SU-DHL-6 (cell line): ENCODE data around the gene GIGYF2.
"Not testable (repeated sequence)": the region's sequence is repeated elsewhere in the genome, so short reads cannot be mapped to it uniquely, and the experiment has no call there.

Experiments
- H2AFZ ChIP-seq: fragments of 200-600 bp; sonication (generic); 2 replicates; pipeline ENCODE4 v1.6.1; 2014; ENCODE audit warnings: low read depth, mild to moderate bottlenecking, moderate library complexity, mixed read lengths, antibody characterized with exemption, low read length; ENCODE audit not compliant: severe bottlenecking
- H3F3A ChIP-seq: fragments of 200-600 bp; shearing (Covaris generic); 2 replicates; pipeline ENCODE4 v1.6.0; 2016; ENCODE audit warnings: antibody characterized with exemption, mild to moderate bottlenecking; ENCODE audit not compliant: insufficient read depth
- H3K27ac ChIP-seq: fragments of 200-600 bp; sonication (generic); 2 replicates; pipeline ENCODE4 v1.5.1; 2016; ENCODE audit warnings: low read depth, mild to moderate bottlenecking, low read length, moderate library complexity, mixed read lengths
- H3K27me3 ChIP-seq: fragments of 200-600 bp; sonication (generic), shearing (Covaris generic); 2 replicates; pipeline ENCODE4 v1.6.0; 2014; ENCODE audit warnings: mild to moderate bottlenecking, low read length
- H3K36me3 ChIP-seq: fragments of 200-600 bp; sonication (generic); 2 replicates; pipeline ENCODE4 v1.6.1; 2014; ENCODE audit warnings: mild to moderate bottlenecking, low read length, mixed read lengths
- H3K4me2 ChIP-seq: fragments of 300-600, 200-600 bp; shearing (Covaris generic), sonication (generic); 2 replicates; pipeline ENCODE4 v1.6.0; 2014; ENCODE audit warnings: low read length, low read depth, mild to moderate bottlenecking; ENCODE audit not compliant: poor library complexity, severe bottlenecking
- H3K4me3 ChIP-seq: fragments of 200-600 bp; sonication (generic); 2 replicates; pipeline ENCODE4 v1.5.1; 2014; ENCODE audit warnings: antibody characterized with exemption, low read length, mild to moderate bottlenecking, mixed read lengths; ENCODE audit not compliant: insufficient read depth, poor library complexity, severe bottlenecking
- H3K79me2 ChIP-seq: fragments of 200-600 bp; sonication (generic); 2 replicates; pipeline ENCODE4 v1.6.1; 2014; ENCODE audit warnings: mild to moderate bottlenecking, low read length, moderate library complexity; ENCODE audit not compliant: insufficient read depth
- H3K9ac ChIP-seq: fragments of 200-600 bp; sonication (generic); 2 replicates; pipeline ENCODE4 v1.7.0; 2014; ENCODE audit warnings: mild to moderate bottlenecking, low read length
- H3K9me2 ChIP-seq: fragments of 200-600 bp; sonication (generic); replicated peaks from 2 replicates; pipeline ENCODE4 v1.6.1; 2014; ENCODE audit warnings: low read length; ENCODE audit not compliant: insufficient read depth
- H3K9me3 ChIP-seq: fragments of 200-600 bp; sonication (generic); 2 replicates; pipeline ENCODE4 v1.6.1; 2014; ENCODE audit warnings: low read length, mixed read lengths; ENCODE audit not compliant: insufficient read depth
- H4K20me1 ChIP-seq: fragments of 200-600 bp; sonication (generic); 2 replicates; pipeline ENCODE4 v1.6.1; 2014; ENCODE audit warnings: low read depth, mild to moderate bottlenecking, antibody characterized with exemption, low read length, moderate library complexity, mixed read lengths
- EZH2phosphoT487 ChIP-seq: fragments of 200-600 bp; sonication (generic), shearing (Covaris generic); conservative IDR thresholded peaks from 2 replicates; pipeline ENCODE4 v1.6.1; 2018; ENCODE audit warnings: mild to moderate bottlenecking, antibody characterized with exemption, low read length, moderate library complexity, mixed read lengths
- TF ChIP-seq, protein P1 (sequence below): fragments of 200-600 bp; sonication (generic); IDR thresholded peaks from one replicate; pipeline ENCODE4 v1.5.1; 2017; ENCODE audit warnings: antibody characterized with exemption, mild to moderate bottlenecking, low read length, moderate library complexity; ENCODE audit not compliant: insufficient read depth, poor library complexity, severe bottlenecking

GIGYF2 gene

DNA sequence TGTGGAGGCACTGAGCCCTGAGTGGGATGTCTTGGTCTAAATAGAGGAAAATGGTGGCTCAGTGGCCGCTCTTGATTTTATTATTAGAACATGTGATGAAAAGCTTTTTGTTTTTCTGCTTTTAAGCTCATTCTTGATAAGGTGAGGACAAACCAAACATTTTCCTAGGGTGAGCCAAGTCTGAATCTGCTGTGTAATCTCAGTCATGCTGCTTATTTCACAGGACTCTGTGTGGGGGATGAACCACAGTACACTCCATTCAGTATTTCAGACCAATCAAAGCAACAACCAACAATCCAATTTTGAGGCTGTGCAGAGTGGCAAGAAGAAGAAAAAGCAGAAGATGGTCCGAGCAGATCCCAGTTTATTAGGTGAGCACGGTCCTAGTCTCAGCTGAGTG is 152.9 kb downstream of the GIGYF2 start:
- no peaks in the 10 kb centered on the region for H3F3A ChIP-seq
- H3K27ac ChIP-seq: no peak overlapping the region
- H3K4me3 ChIP-seq: no peak overlapping the region
- peaks cover 13% of the 10 kb centered on the region for H3K36me3 ChIP-seq
- TF ChIP-seq, protein P1, sequence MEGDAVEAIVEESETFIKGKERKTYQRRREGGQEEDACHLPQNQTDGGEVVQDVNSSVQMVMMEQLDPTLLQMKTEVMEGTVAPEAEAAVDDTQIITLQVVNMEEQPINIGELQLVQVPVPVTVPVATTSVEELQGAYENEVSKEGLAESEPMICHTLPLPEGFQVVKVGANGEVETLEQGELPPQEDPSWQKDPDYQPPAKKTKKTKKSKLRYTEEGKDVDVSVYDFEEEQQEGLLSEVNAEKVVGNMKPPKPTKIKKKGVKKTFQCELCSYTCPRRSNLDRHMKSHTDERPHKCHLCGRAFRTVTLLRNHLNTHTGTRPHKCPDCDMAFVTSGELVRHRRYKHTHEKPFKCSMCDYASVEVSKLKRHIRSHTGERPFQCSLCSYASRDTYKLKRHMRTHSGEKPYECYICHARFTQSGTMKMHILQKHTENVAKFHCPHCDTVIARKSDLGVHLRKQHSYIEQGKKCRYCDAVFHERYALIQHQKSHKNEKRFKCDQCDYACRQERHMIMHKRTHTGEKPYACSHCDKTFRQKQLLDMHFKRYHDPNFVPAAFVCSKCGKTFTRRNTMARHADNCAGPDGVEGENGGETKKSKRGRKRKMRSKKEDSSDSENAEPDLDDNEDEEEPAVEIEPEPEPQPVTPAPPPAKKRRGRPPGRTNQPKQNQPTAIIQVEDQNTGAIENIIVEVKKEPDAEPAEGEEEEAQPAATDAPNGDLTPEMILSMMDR: no peak
- no peak for TF ChIP-seq EZH2phosphoT487
- no peak overlapping the region for H2AFZ ChIP-seq
- no peaks in the 10 kb centered on the region for H3K27me3 ChIP-seq
- no peaks in the 10 kb centered on the region for H3K9me2 ChIP-seq
- H4K20me1 ChIP-seq: no peaks in the 10 kb centered on the region
- no peak overlapping the region for H3K4me2 ChIP-seq
- no peaks in the 10 kb centered on the region for H3K9me3 ChIP-seq
- no peaks in the 10 kb centered on the region for H3K79me2 ChIP-seq
- no peak overlapping the region for H3K9ac ChIP-seq

DNA sequence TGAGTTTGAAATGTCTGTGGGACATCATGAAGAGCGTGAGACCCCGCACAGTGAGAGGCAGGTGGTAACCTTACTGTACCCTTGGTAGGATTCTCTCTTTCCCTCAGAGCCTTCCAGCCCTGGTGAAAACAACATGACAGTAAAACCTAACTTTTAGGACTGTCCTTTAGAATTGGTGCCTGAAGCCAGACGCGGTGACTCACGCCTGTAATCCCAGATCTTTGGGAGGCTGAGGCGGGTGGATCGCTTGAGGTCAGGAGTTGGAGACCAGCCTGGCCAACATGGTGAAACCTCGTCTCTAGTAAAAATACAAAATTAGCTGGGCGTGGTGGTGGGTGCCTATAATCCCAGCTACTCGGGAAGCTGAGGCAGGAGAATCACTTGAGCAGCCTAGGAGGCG is 154.9 kb downstream of the GIGYF2 start:
- not testable (repeated sequence) for H3K9ac ChIP-seq, H3K79me2 ChIP-seq, H3F3A ChIP-seq, H3K9me3 ChIP-seq, H3K4me3 ChIP-seq, H4K20me1 ChIP-seq, H3K27me3 ChIP-seq, H2AFZ ChIP-seq, H3K36me3 ChIP-seq, H3K27ac ChIP-seq, H3K9me2 ChIP-seq, H3K4me2 ChIP-seq

DNA sequence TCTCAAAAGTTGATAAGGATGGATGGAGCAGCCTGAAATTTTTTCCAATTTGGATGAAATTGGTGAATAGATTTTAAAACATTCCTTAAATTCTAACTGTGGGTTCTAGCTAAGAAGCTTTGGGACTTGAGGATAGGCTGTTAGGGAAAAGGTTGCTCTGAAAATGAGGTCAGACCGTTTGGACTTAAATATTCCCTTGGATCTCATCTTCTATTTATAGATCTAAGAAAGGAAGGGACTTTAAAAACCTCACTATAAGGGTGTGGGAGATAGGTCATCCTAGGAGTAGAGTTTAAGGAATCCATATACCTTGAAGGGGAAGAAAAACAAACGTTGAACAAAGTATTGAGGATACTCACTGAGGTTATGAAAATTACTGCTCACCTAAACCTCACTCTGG is 155.5 kb downstream of the GIGYF2 start:
- Histone ChIP-seq H3K27ac (no peak overlapping the region), H3K27me3 (no peaks in the 10 kb centered on the region), H3K4me3 (no peak overlapping the region), H3F3A (no peaks in the 10 kb centered on the region), H2AFZ (no peak overlapping the region), H3K9me3 (no peaks in the 10 kb centered on the region), H4K20me1 (no peaks in the 10 kb centered on the region), H3K79me2 (no peaks in the 10 kb centered on the region), H3K4me2 (no peak overlapping the region), H3K36me3 (peaks cover 4% of the 10 kb centered on the region; the same call in 1 of the 2 replicates), H3K9me2 (no peaks in the 10 kb centered on the region), H3K9ac (no peak overlapping the region)
- TF ChIP-seq, protein P1: no peak
- TF ChIP-seq EZH2phosphoT487: no peak

DNA sequence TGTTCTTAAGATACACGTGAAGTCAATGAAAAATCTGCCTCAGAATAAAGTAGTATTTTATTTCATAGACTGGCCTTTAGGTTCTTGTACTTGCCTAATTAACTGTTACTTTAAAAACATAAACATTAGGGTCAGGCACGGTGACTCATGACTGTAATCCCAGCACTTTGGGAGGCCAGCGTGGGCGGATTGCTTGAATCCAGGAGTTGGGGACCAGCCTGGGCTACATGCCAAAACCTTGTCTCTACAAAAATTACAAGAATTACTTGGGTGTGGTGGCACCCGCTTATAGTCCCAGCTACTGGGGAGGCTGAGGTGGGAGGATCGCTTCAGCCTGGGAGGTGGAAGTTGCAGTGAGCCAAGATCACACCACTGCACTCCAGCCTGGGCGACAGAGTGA is 157.0 kb downstream of the GIGYF2 start:
- Histone ChIP-seq H3K27me3 (no peaks in the 10 kb centered on the region), H3K9ac (no peak overlapping the region), H3K36me3 (peaks cover 4% of the 10 kb centered on the region; the same call in 1 of the 2 replicates), H3K4me3 (no peak overlapping the region), H2AFZ (no peak overlapping the region), H4K20me1 (no peaks in the 10 kb centered on the region), H3K4me2 (no peak overlapping the region), H3K9me3 (no peaks in the 10 kb centered on the region), H3K27ac (no peak overlapping the region), H3F3A (no peaks in the 10 kb centered on the region), H3K79me2 (no peaks in the 10 kb centered on the region), H3K9me2 (no peaks in the 10 kb centered on the region)
- TF ChIP-seq, protein P1: no peak
- TF ChIP-seq EZH2phosphoT487: no peak
